GM18951 (cell line): ENCODE measurements around the gene C16orf89.
"Not testable (repeated sequence)": the region's sequence is repeated elsewhere in the genome, so short reads cannot be mapped to it uniquely, and the experiment has no call there.

Experiments used
- POLR2A ChIP-seq: IDR thresholded peaks from 4 replicates; pipeline ENCODE4 v1.6.1; 2011; ENCODE audit warnings: mild to moderate bottlenecking; ENCODE audit not compliant: insufficient read length, insufficient read depth; ENCODE audit errors: extremely low read depth
- in situ Hi-C: fragments of 300-500 bp; cut with MboI; formaldehyde crosslinking; loops from one replicate; pipeline ENCODE4 v1.12.0; 2022; ENCODE audit warnings: low sequenced_read_pairs, mixed read lengths, inconsistent platforms; ENCODE audit not compliant: unreplicated experiment

The C16orf89 gene, protein sequence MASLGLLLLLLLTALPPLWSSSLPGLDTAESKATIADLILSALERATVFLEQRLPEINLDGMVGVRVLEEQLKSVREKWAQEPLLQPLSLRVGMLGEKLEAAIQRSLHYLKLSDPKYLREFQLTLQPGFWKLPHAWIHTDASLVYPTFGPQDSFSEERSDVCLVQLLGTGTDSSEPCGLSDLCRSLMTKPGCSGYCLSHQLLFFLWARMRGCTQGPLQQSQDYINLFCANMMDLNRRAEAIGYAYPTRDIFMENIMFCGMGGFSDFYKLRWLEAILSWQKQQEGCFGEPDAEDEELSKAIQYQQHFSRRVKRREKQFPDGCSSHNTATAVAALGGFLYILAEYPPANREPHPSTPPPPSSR

DNA sequence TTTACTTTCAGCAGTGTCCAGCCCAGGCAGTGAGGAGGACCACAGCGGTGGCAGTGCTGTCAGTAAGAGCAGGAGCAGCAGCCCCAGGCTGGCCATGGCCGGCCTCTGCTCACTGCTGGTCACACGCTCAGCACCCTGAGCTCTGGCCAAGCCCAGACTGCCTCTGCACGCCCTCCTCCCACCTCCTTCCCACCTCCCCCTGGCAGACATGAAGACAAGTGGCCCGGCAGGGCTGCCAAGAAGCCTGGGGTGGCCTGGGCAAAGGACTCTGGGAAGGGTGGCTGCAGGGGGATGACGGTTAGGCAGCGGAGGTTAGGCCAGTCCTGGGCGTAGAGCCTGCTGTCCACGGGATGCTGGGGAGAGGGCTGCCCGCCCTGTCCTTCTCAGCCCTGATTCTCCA is at the start of gene C16orf89:
TSS of gene C16orf89 (minus strand) at position 144 of the 400 bp plus-strand sequence. CDS start at position 96, 48 bp downstream.
- in situ Hi-C loops = no loop called here
- TF ChIP-seq POLR2A = no peak

DNA sequence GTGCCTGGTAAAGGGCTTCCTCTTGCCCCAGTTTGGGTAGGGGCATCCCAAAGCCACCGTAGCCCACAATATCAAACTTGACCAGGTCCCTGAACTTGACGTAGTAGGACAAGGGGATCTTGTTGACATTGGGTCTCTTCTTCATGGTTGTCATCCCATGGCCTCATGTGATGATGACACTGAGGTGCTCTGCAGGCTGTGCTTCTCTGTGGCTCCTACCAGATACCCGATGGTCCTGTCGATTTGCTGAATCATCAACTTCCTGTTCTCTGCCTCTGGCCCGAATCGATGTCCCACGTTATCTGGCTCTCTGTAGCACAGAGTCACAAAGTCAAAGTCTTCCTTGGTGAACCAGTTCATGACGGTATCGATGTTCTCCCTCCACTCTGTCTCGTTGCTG is 45.2 kb upstream of the C16orf89 start:
- in situ Hi-C loops = not testable (repeated sequence)

DNA sequence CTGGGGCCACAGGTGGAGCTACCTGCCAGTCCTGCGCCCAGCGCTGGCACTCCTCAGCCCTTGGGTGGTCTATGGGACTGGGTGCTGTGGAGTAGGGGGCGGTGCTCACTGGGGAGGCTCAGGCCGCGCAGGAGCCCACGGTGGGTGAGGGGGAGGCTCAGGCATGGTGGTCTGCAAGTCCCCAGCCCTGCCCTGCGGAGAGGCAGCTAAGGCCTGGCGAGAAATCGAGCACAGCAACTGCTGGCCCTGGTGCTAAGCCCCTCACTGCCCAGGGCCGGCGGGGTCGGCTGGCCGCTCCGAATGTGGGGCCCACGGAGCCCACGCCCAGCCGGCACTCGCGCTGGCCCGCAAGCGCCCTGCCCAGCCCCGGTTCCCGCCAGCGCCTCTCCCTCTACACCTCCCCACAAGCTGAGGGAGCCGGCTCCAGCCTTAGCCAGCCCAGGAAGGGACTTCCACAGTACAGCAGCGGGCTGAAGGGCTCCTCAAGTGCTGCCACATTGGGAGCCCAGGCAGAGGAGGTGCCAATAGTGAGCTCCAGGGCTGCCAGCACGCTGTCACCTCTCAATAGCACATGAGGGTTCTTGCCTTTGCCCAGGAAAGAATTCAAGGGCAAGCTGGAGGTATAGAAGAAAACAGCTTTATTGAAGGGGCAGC is 42.9 kb upstream of the C16orf89 start:
- in situ Hi-C loops = no loop called here
- no peak for TF ChIP-seq POLR2A

DNA sequence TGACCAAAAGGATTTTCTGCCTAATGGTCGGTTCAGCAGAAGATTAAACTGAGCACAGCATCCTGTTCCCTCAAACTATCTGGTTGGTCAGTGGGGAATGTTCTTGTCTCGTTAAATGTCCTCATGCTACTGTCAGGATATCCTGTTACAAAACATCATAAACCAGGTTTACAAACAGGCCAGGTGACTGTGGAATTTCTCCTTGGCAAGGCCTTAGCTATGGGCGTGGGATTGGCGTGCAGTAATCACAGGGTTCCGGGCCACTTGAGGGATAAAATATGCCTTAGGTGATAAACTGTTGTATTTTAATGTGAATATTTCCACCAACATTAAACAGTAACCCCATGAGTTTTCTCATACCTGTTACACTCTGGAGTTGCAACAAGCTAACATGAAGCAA is 39.3 kb upstream of the C16orf89 start:
- in situ Hi-C loops = not testable (repeated sequence)

DNA sequence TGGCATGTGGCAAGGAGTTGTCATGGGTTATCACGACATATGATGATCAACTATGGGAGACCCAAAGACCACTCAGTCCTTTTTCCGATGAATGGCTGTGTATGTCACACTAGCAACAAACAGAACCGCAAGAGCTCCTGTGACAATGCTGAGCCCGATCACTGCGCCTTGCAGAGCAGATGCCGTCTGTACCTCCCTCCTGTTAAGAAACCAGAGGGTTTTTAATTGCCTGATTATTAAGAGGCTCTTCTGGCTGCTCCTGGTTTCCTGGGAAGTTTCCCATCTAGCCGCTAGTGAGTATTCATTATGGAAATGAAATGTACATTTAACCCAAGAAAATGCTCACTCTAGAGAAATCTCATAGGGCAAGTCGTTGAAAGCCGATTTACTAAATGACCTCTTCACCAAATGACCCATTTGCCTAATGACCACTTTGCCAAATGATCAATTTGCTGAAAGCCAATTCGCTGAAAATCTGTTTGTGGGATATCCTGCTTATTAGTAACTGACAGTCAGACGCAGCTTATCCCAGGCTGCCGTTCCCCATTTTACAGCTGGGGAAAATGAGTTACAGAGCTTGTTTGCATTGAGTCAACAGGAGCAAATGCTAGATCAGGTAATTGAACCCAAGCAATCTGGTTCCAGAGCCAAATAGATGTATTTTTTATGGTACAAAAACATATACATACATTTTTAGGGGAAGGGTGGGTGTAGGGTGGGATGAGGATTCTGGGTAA is 37.7 kb upstream of the C16orf89 start:
- in situ Hi-C loops = not testable (repeated sequence)

DNA sequence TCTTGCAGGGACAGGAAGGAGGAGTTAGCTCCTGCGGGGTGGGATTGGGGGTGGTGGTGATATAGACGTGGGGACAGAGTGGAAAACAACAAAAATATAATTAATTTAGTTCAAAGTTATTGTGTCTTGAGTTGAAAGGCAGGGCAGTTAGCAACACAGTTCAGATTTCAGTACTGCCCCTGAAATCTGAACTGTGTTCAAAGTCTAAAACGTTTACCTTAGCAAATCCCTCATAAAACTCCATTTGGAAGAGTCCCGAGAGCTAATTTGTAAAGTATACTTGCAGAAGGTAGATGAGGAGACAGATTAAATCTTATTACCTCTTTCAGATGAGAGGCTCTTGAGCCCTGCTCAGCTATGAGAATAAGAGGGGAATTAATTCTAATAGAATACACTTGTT is 33.4 kb upstream of the C16orf89 start:
- in situ Hi-C loops = not testable (repeated sequence)

DNA sequence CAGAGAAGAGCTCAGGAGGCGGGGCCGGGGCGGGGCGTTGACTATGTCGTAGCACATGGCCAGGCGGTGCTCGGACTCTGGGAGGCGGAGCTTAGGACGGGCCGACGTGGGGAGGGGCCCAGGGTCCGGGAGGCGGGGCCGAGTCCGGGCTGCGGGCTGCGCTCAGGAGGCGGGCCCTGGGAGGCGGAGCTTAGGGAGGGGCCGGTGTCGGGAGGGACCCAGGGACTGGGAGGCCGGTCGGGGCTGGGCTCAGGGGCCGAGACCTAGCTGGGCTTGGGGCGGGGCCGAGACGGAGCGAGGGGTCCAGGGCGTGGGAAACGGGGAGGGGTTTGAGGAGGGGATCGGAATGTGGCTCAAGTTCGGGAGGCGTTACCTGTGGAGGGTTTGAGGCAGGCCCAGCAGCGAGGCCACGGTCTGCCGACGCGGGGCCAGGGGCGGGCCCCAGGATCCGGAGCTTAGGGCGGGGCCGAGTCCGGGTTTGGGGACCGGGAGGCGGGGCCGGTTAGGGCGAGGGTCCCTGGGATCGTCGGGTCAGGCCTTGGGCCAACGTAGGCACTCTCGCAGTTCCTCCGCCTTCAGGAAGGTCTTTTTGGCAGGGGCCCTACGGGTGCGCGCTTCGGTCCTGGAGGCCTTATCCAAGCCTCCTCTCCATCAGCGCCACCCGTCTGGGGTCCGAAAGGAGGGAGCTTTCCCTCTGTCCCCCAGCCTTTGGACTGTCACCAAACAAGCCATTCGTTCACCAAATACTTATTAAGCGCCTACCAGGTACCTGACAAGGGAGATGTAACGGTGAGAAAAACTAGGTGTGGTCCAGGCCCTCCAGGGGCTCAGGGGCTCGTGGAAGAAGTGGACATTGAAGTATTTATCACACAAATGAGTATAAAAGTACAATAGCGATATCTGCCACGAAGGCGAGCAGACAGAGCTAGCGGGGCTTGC is 32.7 kb upstream of the C16orf89 start:
- in situ Hi-C loops = not testable (repeated sequence)

DNA sequence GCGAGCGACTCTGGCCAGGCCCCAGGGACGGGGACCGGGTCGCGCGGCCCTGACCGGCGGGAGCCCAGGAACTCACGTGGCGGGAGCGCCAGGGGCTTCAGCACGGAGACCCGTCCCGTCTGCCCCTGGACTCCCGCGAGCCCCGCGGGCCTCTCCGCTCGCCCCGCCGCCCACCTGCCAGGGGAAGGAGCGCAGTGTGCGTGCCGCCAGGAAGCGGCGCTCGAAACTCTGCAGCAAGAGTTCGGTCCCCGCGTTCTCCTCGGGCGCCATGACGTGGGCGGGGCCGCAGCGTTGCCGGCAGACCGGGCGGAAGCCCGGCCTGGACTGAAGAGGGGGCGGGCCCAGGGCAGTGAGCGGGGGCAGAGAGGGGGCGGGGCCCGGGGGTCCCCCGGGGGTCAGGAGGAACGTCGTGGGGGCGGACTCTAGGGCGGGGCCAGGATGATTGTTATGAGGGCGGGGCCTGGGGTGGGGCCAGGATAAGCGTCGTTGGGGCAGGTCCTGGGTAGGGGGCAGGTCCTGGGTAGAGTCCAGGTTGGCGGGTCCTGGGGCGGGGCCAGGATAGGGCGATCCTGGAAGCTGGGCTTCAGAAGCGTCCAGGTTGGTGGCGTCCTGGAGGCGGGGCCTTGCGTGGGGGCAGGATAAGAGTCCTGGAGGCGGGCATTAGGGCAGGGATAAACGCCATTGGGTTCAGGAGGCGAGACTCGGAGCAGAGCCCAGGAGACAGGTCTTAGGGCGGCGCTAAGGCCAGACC is 31.9 kb upstream of the C16orf89 start, which contains the start of gene EEF2KMT:
TSS of gene EEF2KMT (minus strand) at position 326 of the 751 bp plus-strand sequence. CDS start at position 270, 56 bp downstream.
- peak; percentile 48 for TF ChIP-seq POLR2A
- in situ Hi-C loops = not testable (repeated sequence)

DNA sequence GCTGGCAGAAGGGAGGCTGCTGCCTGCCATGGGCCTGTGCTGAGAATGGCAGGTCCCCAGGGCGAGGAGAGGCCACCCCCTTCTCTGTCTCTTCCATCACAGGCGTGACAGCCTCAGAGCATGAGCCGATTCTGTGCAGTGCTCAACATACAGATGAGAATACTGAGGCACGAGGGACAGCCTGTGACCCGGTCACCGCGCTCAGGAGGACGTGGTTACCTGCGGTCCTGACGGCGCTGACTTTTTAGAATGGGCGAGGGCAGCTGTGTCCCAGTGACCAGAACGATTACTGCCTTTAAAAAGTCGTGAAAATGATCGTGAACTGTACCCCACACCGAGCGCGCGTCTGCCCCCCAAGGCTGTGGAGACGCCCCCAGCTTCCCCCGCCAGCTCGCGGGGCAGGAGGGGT is 31.3 kb upstream of the C16orf89 start:
- in situ Hi-C loops = not testable (repeated sequence)

DNA sequence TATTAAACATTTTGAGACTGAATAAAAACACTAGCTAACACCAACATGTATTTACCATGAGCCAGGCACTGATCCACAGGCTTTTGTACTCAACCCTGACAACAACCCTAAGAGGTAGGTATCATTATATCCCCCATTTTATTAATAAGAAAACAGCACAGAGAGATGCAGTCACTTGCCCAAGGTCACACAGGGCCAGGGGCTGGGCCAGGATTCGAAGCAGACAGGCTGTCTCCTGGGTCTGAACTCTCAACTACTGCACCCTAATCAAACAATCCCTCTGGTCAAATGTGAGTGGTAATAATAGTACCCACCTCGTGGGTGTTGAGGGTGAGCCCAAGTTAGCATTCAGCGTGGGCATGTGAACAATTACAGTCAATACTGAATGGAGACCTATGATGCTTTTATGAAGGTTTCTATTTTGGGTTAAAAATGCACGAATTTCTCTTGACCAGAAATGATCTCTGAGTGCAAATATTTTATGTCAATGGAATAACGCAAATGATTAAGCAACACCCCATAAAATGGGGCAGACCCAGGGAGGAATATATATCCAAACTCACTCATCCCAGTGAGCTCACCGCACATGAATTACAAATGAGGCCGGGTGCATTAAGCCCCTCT is 30.8 kb upstream of the C16orf89 start:
- in situ Hi-C loops = not testable (repeated sequence)

DNA sequence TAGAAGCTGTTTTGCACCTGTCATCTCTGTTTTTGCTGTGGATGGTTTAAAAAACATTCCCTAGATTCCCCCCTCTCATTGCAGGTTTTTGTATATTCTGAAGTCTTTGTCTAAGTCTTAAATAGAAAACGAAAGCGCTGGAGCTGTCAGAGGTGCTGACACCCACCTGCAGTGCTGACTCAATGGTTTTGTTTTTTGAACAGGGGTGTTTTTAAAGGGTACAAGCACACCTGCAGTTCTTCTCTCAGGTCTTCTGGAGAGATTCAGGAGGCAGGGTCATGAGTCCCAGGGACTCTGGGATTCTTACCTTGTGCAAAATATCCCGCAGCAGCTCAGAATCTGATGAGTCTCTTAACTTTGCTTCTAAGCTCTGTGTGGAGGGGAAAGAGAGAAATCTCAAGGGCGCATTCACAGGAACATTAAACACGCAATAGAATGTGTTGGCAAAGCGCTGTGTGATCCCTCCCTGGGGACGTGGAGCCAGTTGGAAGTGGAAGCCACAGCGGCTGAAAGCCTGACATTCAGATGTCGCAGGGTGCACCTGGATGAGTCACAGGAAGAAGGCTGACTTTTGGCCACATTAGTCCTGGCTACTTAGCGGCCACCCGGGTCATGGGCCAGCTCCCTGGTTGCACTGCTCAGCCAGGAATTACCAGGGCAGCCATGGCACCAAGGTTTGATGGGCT is 29.5 kb upstream of the C16orf89 start:
- in situ Hi-C loops = not testable (repeated sequence)

DNA sequence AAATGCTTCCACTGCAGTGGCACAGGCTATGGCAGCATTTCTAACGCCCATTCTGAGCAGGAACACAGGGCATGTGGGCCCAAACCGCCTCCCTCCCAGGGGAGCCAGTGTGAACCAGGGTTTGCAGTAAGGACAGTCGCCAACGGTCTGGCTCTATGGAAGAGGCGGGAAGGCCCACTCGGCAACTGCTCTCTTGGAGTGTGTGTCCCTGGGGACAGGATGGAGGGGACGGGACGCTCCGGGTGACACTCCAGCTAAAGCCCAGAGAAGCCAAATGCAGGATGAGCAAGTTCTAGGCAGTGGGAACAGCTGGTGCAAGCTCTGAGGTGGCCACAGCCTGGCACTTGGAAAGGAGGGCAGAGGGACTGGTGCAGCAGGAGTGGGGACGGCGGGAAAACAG is 28.0 kb upstream of the C16orf89 start:
- in situ Hi-C loops = not testable (repeated sequence)

DNA sequence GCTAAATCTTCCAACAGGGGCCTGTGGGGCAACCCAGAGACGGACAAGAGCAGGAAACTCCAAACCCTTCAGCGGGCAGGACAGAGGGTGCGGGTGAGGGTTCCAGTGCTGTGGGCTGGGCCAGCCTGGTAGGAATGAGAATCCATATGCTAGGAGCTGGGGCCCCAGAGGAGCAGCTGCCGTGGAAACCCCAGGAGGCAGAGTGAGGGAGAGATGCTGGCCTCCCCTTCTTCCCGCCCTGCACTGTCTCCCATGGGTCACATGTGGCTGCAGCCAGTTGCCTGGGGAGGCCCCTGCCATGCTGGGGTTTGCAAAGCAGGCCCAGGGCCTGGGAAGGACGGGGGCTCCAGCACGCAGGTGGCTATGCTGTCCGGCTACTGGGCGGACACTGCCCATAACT is 27.3 kb upstream of the C16orf89 start:
- in situ Hi-C loops = not testable (repeated sequence)

DNA sequence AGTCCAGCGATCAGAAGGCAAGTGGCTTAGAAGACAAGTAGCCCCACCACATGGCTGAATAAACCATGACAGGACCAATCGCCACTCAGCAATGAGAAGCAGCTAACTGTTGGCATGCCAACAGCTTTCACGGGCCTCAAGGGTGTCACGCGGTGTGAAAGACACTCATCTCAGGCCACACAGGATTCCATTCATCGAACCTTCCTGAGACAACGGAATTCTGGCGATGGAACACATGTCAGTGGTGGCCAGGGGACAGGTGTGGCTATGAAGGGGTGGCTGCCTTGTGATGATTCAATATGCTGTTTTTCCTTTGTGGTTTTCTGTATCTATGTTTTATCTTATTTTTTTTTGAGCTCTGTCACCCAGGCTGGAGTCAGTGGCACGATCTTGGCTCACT is 24.8 kb upstream of the C16orf89 start:
- in situ Hi-C loops = not testable (repeated sequence)

DNA sequence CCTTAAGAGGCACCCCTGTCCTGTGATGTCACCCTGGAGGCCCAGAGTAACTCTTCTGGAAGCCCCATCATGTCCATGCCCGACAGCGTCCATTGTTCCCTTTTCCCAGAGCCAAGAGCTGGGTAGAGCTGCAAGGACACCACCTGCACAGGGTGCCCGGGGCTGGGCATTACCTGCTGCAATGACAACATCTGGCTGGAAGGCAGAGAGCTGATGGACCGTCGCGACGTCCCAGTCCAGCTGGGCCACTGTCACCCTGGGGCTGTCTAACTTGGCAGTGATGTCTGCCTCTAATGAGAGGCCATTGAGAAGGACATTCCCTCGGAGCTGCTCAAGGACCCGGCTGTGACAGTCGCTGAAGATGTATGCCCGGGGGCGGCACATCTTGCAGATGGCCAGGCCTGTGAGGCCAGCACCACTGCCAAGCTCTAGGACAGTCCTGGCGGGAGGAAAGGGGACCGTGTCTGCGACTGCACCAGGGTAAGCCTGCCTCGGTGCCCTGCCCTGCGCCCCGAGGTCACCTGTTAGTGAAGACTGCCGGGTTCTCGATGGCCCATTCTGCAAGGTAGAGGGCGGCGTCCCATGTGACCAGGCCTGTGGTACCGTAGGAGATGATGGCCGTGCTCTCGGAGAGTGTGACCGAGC is 24.3 kb upstream of the C16orf89 start:
- in situ Hi-C loops = not testable (repeated sequence)

DNA sequence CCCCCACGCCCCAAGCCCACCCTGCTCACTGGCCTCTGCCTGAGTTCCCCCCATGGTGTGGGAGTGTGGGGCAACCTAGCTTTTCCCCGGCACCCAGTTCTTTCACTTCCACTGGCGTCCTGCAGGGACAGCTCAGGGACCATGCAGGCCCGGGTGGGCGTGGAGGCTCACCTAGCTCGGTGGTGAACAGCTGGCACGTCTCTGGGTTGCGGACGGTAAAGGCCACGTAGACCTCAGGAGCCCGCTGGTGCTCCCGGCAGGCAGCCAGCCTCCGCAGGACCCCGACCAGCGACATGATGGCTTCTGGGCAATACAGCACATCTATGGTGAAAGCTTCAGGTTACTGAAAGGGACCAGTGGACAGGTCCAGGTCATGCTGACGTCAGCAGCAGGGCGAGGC is 23.2 kb upstream of the C16orf89 start:
- in situ Hi-C loops = not testable (repeated sequence)
